GM10248 (cell line): ENCODE measurements around the gene CA10.

Experiments
- CTCF ChIA-PET: fragments of 300-600 bp; sonication (Branson Sonifier 250); formaldehyde crosslinking; extraction: SDS; loops from one replicate; lab custom pipeline; 2021; ENCODE audit warnings: antibody characterized with exemption; lab: Yijun Ruan, JAX
- POLR2A ChIA-PET: fragments of 350-650 bp; sonication (Branson Sonifier 250); formaldehyde crosslinking; extraction: SDS; loops from one replicate; lab custom pipeline; 2020; ENCODE audit warnings: antibody characterized with exemption; lab: Yijun Ruan, JAX
- DNase-seq: peaks from one replicate; pipeline ENCODE4 v3.0.0; 2012; ENCODE audit errors: extremely low spot score
- TF ChIP-seq, protein P1 (sequence below): IDR thresholded peaks from 2 replicates; pipeline ENCODE4 v1.5.1; 2012; ENCODE audit warnings: mild to moderate bottlenecking, low read depth; ENCODE audit errors: extremely low read depth, missing control alignments, control extremely low read depth

The CA10 gene

DNA sequence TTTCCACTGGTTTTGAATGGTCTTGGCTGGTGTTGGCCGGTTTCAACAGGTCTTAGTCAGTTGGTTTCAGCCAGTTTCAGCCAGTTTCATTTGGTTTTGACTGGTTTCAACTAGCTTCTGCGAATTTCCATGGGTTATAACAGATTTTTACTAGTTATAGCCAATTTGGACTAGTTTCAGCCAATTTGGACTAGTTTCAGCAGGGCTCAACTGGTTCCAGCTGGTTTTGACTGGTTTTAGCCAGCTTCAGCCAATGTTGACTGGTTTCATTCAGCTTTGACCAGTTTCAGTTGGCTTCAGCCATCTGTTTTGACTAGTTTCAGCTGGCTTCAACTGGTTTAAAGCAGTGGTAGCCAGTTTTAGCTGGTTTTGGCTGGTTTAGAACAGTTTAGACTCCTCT lies 465.6 kb downstream of the CA10 start:
- TF ChIP-seq, protein P1, sequence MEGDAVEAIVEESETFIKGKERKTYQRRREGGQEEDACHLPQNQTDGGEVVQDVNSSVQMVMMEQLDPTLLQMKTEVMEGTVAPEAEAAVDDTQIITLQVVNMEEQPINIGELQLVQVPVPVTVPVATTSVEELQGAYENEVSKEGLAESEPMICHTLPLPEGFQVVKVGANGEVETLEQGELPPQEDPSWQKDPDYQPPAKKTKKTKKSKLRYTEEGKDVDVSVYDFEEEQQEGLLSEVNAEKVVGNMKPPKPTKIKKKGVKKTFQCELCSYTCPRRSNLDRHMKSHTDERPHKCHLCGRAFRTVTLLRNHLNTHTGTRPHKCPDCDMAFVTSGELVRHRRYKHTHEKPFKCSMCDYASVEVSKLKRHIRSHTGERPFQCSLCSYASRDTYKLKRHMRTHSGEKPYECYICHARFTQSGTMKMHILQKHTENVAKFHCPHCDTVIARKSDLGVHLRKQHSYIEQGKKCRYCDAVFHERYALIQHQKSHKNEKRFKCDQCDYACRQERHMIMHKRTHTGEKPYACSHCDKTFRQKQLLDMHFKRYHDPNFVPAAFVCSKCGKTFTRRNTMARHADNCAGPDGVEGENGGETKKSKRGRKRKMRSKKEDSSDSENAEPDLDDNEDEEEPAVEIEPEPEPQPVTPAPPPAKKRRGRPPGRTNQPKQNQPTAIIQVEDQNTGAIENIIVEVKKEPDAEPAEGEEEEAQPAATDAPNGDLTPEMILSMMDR, result no peak
- ChIA-PET POLR2A (no interaction called here), CTCF (no interaction called here)
- DNase-seq, result no peak

DNA sequence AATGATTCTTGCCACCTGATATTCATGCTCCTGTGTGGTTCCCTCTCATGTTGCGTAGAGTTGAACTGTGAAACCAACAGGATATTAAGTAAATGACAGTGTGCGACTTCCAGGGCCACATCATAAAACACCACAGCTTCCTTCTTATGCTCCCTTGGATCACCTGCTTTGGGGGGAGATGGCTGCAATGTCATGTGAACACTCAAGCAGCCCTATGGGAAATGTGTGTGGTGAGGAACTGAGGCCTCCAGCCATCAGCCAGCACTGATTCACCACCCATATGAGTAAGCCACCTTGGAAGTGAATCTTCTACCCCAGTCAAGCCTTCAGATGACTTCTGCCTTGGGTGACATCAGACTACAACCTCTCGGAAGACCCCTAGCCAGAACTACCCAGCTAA lies 470.6 kb downstream of the CA10 start:
- TF ChIP-seq, protein P1, result no peak
- no peak for DNase-seq
- ChIA-PET CTCF (interaction anchor here (1.3 kb wide), 2 partner anchors 22 to 24 kb away, joined by 3 read pairs; no protein-coding TSS in a partner anchor), POLR2A (no interaction called here)

DNA sequence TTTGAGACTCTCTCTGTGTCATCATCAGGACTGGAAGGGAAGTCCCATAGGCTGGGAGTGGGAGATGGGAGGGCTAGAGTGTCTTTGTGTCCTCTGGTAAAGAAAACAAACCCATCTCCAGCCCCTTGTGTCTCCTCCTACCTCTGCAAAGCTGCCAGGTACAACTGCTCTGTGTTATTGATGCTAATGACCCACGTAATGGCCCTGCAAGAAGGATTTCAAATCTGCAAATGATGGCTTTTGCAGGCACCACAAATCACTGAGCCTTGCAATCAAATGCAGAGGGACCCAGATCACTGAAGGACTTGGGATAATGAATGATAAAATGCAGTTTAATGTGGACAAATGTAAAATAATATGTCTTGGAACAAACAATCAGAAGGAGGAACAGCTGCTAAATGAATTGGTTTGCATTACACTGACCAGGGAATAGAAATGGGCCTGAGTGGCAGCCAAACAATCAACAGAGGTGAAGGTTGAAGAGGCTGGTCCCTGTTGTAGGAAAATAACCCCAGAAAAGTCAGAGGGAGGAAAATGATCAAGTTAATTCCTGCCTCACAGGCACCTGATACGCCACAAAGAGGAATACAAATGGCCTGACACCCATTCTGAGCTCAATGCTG lies 473.1 kb downstream of the CA10 start:
- DNase-seq, result no peak
- ChIA-PET CTCF (no interaction called here), POLR2A (no interaction called here)
- TF ChIP-seq, protein P1, result no peak

DNA sequence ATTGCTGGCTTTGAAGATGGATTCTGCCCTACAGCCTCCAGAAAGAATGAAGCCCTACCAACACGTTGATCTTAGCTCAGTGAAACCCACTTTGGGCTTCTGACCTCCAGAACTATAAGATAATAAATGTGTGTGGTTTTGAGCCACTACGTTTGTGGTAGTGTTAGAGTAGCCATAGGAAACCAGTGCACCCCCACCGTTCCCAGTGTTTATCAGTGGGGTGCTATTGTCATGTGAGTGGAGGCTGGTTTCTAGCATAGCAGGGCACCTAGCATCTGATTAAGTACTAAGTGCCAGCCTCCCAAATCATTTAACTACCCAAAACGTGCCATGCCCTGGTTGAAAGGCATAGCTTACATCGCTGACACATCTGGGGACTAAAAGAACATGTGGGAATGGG lies 474.3 kb downstream of the CA10 start:
- ChIA-PET POLR2A (no interaction called here), CTCF (no interaction called here)
- TF ChIP-seq, protein P1, result no peak
- DNase-seq, result no peak

DNA sequence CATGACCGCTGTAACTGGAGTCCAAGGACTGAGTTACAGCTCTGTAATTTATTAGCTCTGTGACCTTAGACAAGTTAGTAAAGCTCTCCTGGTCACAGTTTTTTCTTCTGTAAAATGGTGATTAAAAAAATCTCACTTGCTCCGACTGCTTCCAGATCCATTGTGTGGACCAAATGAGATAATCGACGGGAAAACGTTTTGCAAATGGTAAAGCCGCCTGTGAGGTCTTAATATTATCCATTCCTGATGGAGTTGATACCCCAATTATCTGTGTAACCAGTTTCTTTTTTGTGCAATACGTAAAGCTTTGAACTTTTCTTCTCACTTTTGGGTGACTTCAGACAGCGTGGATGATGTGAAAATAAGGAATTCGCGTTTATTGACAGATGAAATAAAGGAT lies 475.2 kb downstream of the CA10 start:
- DNase-seq, result no peak
- ChIA-PET CTCF (no interaction called here), POLR2A (no interaction called here)
- TF ChIP-seq, protein P1, result no peak

DNA sequence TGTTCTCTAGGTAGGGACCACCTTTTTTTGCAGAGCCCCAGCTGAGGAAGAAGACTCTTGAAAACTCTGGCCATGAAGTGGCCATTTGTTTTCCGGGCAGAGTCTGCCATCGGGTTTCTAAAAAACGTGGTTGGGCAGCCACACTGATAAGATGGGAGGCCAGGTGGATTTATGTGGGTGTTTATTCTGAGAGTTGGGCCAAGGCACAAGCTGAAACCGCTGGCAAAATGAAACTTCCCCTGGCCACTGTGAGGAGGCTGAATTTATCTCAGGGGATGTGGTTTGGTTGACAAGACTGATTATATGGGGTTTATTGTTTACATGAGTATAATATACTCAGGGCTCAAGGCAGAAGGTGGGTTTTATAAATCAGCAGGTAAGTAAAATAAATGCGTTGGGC lies 476.4 kb downstream of the CA10 start:
- TF ChIP-seq, protein P1, result no peak
- ChIA-PET POLR2A (no interaction called here), CTCF (no interaction called here)
- no peak for DNase-seq

DNA sequence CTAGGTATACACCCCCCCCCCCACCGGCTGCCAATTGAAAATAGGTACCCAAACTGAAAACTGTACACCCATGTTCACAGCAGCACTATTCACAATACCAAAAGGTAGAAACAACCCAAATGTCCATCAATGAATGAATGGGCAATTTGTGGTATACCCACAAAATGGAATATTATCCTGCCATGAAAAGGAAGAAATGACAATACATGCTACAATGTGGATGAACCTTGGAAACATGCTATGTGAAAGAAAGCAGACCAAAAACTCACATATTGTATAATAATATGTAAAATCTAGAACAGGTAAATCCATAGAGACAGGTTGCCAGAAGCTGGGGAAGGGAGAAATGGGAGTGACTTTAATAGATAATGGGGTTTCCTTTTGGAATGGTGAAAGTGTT lies 480.6 kb downstream of the CA10 start:
- POLR2A ChIA-PET, result no interaction called here
- DNase-seq, result no peak
- TF ChIP-seq, protein P1, result no peak
- CTCF ChIA-PET, result no interaction called here
